ENCODE data around the gene STAT5A. TPM values are rescaled to one million over a fixed set of nuclear protein-coding genes. Genes with fewer than 3 reads are reported as not detected.
A peak's percentile ranks its signal among the peaks of the same experiment; 100 is the strongest.

Gene STAT5A
- total RNA-seq, 4 donors from 2014 or later = 30.7 to 69.2 (median 33.9) TPM

DNA sequence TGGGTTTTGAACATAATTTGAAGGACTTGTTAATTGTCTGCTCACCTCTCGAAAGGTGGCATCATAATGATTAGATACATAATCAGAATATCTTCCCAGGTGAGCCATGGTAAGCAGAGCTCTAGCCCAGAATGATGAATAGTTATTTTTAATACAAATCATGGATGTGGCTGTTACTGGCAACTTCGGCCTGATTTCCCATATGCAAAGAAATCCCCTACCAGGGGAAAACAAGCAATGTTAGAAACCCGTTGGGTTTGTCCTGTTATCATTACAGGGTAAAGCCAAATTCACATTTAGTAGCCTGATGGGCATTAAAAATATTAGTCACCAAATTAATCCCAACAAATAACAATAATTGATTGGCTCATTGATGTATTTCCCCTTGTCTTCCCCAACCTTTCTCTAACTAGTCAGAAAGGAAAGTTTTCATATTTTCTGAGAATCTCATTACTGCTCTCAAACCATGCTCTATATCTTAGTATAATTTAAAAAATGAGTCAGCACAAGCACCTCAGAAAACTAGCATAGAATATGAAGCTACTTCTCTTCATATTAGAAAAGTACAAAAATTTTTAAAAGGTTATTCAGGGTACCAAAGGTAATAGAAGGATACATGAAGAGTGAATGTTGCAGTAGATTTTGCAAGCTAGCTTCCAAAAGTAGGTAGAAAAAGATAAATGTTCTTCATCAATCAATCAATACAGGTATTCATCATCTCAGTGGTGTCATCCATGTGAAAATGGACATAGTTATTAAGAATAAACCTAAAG lies 17.1 kb upstream of the STAT5A start:
- no peaks in the 10 kb centered on the region for H3K4me1 ChIP-seq
- H3K27ac ChIP-seq = peak overlapping the region in 1 of 2 donors; percentile 23
- no peak overlapping the region for H3K4me3 ChIP-seq
- no peak for DNase-seq
- no peak for TF ChIP-seq POLR2A (IDR thresholded peaks at IDR 0.05)
- TF ChIP-seq, protein P1, sequence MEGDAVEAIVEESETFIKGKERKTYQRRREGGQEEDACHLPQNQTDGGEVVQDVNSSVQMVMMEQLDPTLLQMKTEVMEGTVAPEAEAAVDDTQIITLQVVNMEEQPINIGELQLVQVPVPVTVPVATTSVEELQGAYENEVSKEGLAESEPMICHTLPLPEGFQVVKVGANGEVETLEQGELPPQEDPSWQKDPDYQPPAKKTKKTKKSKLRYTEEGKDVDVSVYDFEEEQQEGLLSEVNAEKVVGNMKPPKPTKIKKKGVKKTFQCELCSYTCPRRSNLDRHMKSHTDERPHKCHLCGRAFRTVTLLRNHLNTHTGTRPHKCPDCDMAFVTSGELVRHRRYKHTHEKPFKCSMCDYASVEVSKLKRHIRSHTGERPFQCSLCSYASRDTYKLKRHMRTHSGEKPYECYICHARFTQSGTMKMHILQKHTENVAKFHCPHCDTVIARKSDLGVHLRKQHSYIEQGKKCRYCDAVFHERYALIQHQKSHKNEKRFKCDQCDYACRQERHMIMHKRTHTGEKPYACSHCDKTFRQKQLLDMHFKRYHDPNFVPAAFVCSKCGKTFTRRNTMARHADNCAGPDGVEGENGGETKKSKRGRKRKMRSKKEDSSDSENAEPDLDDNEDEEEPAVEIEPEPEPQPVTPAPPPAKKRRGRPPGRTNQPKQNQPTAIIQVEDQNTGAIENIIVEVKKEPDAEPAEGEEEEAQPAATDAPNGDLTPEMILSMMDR (IDR thresholded peaks at IDR 0.05) = no peak
- no peaks in the 10 kb centered on the region for H3K36me3 ChIP-seq
- no peaks in the 10 kb centered on the region for H3K27me3 ChIP-seq
- intact Hi-C loops (cut with DNase I; ENCODE audit: low total_unique reads) = no loop called here
- no peaks in the 10 kb centered on the region for H3K9me3 ChIP-seq

DNA sequence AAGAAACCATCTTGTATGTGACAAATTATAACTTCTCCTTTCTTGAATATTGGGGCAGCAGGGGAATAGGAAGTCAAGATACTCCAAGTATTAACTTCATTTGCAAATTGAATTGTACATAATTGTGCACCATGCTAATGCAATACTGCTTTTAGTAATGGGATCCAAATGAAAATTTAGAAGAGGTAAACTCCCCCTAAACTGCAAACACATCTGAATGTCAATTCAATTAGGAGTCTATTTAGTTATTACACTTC lies 16.6 kb upstream of the STAT5A start:
- H3K36me3 ChIP-seq = no peaks in the 10 kb centered on the region
- H3K27me3 ChIP-seq = no peaks in the 10 kb centered on the region
- no peak overlapping the region for H3K4me3 ChIP-seq
- DNase-seq = no peak
- TF ChIP-seq POLR2A (IDR thresholded peaks at IDR 0.05) = no peak
- TF ChIP-seq, protein P1 (IDR thresholded peaks at IDR 0.05) = no peak
- H3K4me1 ChIP-seq = no peaks in the 10 kb centered on the region
- no peaks in the 10 kb centered on the region for H3K9me3 ChIP-seq
- H3K27ac ChIP-seq = peak overlapping the region in 1 of 2 donors; percentile 22
- intact Hi-C loops (cut with DNase I; ENCODE audit: low total_unique reads) = no loop called here

DNA sequence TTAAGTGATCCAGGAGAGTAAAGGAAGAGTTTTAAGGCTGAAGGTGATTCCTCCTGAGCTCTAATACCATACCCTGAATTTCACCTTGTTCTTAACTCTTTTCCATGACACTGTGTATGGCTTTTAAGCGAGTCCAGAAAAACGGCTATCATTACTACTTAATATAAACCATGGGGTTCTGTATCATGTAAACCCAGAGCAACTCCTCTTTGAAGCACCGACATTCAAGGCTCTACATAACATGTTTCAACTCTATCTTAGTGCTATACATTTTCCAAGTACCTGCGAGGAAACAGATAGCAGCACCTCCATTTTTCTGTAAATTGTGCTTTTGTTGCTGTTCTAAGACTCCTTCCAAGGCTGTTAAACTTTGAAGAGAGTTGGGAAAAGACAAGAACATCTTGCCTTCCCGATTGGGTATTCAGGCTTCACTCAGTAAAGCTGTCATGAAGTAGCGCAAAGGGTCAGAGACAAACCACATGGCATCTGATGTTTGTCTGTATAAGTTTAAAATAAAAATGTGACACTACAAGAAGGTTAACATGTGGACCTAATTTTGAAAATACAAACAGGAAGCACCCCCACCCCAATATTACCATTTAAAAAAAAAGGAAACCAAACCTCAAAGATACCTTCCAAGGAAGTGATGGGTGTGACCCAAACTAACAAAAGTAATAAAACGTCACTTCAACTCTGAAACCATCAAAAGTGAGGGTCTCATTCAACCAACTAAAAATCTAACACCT lies 16.0 kb upstream of the STAT5A start:
- no peak for DNase-seq
- TF ChIP-seq, protein P1 (IDR thresholded peaks at IDR 0.05) = no peak
- TF ChIP-seq POLR2A (IDR thresholded peaks at IDR 0.05) = no peak
- Histone ChIP-seq H3K4me3 (no peak overlapping the region), H3K4me1 (no peaks in the 10 kb centered on the region), H3K9me3 (no peaks in the 10 kb centered on the region), H3K27ac (peak overlapping the region in 1 of 2 donors; percentile 22), H3K36me3 (no peaks in the 10 kb centered on the region), H3K27me3 (no peaks in the 10 kb centered on the region)
- intact Hi-C loops (cut with DNase I; ENCODE audit: low total_unique reads) = no loop called here

DNA sequence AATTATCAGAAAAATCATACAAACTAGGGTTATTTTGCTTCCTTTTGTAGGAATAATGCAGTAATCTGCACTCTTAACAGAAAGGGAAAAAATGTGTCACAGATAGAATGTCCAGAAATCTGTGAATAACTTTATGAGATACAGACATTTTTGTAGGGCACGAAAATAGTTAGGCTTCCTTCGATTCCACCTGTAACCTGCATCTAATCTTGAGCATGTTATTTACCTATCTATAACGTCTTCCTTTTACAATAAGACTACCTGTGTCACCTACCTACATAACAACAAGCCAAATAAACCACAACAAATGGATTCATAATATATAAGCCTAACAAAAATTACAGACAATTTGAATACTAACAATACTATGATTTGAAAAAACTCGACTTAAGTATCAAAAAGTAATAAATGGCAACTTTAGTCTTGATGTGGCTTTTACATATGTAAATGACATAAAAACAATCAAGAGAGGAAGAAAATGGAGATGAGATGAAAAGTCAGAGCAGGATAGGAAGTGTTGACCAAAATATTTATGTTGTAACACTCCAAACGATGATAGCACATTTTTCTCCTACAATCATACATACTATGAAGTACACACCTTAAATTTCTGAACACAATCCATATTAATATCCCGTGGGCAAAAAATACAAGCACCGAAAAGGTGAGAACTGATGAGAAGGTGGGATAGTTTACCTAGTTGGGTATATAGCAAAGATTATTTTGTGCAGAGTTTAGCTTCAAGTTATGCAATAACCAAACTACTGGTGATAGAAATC lies 14.6 kb upstream of the STAT5A start:
- no peak for DNase-seq
- no peaks in the 10 kb centered on the region for H3K4me1 ChIP-seq
- no peaks in the 10 kb centered on the region for H3K9me3 ChIP-seq
- H3K27me3 ChIP-seq = no peaks in the 10 kb centered on the region
- intact Hi-C loops (cut with DNase I; ENCODE audit: low total_unique reads) = no loop called here
- TF ChIP-seq POLR2A (IDR thresholded peaks at IDR 0.05) = no peak
- TF ChIP-seq, protein P1 (IDR thresholded peaks at IDR 0.05) = no peak
- no peaks in the 10 kb centered on the region for H3K36me3 ChIP-seq
- H3K27ac ChIP-seq = peak overlapping the region in 1 of 2 donors; percentile 31
- no peak overlapping the region for H3K4me3 ChIP-seq

DNA sequence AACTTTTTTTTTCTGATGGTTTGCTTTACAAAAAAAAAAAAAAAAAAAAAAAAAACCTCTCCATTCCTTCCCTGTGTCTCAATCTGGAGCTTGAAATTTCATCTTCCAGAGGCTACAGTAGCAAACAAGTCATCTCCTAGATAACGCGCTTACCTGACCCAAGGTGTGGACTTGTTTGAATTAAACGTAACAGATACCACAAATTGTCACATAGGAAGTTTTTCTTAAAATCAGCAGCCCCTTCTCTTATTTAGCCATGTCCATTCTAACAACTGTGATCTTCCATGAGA lies 14.1 kb upstream of the STAT5A start:
- Histone ChIP-seq H3K9me3 (no peaks in the 10 kb centered on the region), H3K4me1 (no peaks in the 10 kb centered on the region), H3K27me3 (no peaks in the 10 kb centered on the region), H3K27ac (peak overlapping the region; percentile 94 to 96), H3K4me3 (no peak overlapping the region), H3K36me3 (no peaks in the 10 kb centered on the region)
- intact Hi-C loops (cut with DNase I; ENCODE audit: low total_unique reads) = no loop called here
- no peak for TF ChIP-seq POLR2A (IDR thresholded peaks at IDR 0.05)
- TF ChIP-seq, protein P1 (IDR thresholded peaks at IDR 0.05) = no peak
- no peak for DNase-seq

All from uterus (tissue), 4 donors.